Measurements from ENCODE around the gene MLX. TPM values are rescaled to one million over a fixed set of nuclear protein-coding genes. Genes with fewer than 3 reads are reported as not detected.

Gene MLX
- total and polyA plus RNA-seq, 10 of the 15 experiments (the other 5 are each of a cell fraction or from before 2014, with no cell fraction given) = 34.4 to 65.0 (median 44.4) TPM

GRCh38 chr17:42554250-42555121 is 12.4 kb upstream of the MLX start (continued):
- TF ChIP-seq TCF12 (IDR thresholded peaks at IDR 0.05; ENCODE audit: low read depth, low read length) (peak; percentile 63; the same call in 1 of the 2 replicates), ZNF217 (IDR thresholded peaks at IDR 0.05) (no peak; the same call in 1 of the 2 replicates), ATF7 (IDR thresholded peaks at IDR 0.05; ENCODE audit: low read depth) (peak; percentile 79), SMC3 (IDR thresholded peaks at IDR 0.05; ENCODE audit: borderline replicate concordance, low read length) (no peak), SUZ12 (IDR thresholded peaks at IDR 0.05; ENCODE audit: unreplicated experiment) (no peak), TAF1 (IDR thresholded peaks at IDR 0.05; ENCODE audit: borderline replicate concordance, low read depth, low read length) (peak; percentile 22; the same call in 1 of the 2 replicates), PAX8 (IDR thresholded peaks at IDR 0.05) (no peak), HDGF (IDR thresholded peaks at IDR 0.05) (peak; percentile 77; the same call in 1 of the 2 replicates), KDM1A (IDR thresholded peaks at IDR 0.05; ENCODE audit: borderline replicate concordance) (no peak), ZNF592 (IDR thresholded peaks at IDR 0.05) (no peak)
